ENCODE results near the gene FLYWCH2. TPM values are rescaled to one million over a fixed set of nuclear protein-coding genes. Genes with fewer than 3 reads are reported as not detected.

Gene FLYWCH2
- total RNA-seq, 1 donor from 2014 or later = 30.5 TPM

- Mint-ChIP-seq H3K27ac (ENCODE audit: unreplicated experiment) (peak overlapping the region; percentile 59), H3K36me3 (ENCODE audit: unreplicated experiment) (no peaks in the 10 kb centered on the region), H3K9me3 (ENCODE audit: unreplicated experiment) (peaks cover 3% of the 10 kb centered on the region), H3K4me1 (ENCODE audit: low read depth, unreplicated experiment) (peaks cover 2% of the 10 kb centered on the region), H3K27me3 (ENCODE audit: unreplicated experiment) (no peaks in the 10 kb centered on the region), H3K4me3 (ENCODE audit: unreplicated experiment) (peak overlapping the region; percentile 67)
- peak; percentile 85 for TF ChIP-seq CTCF (IDR thresholded peaks at IDR 0.05; ENCODE audit: partially characterized antibody, unreplicated experiment)
- peak; percentile 71 for DNase-seq
Measured at GRCh38 chr16:2919511-2920255, 36.7 kb downstream of the FLYWCH2 start.

GRCh38 chr16:2923481-2923880 is 40.5 kb downstream of the FLYWCH2 start:
- no peak for DNase-seq
- peaks cover 5% of the 10 kb centered on the region for H3K36me3 Mint-ChIP-seq (ENCODE audit: unreplicated experiment)
- no peak overlapping the region for H3K27ac Mint-ChIP-seq (ENCODE audit: unreplicated experiment)

GRCh38 chr16:2924901-2925755 is 42.1 kb downstream of the FLYWCH2 start:
- no peak for TF ChIP-seq CTCF (IDR thresholded peaks at IDR 0.05; ENCODE audit: partially characterized antibody, unreplicated experiment)
- H3K4me3 Mint-ChIP-seq (ENCODE audit: unreplicated experiment) = peak overlapping the region; percentile 69

More at GRCh38 chr16:2923481-2923880, 40.5 kb downstream of the FLYWCH2 start:
- Mint-ChIP-seq H3K9me3 (ENCODE audit: unreplicated experiment) (peaks cover 4% of the 10 kb centered on the region), H3K4me3 (ENCODE audit: unreplicated experiment) (no peak overlapping the region), H3K27me3 (ENCODE audit: unreplicated experiment) (no peaks in the 10 kb centered on the region), H3K4me1 (ENCODE audit: low read depth, unreplicated experiment) (peaks cover 4% of the 10 kb centered on the region)
- no peak for TF ChIP-seq CTCF (IDR thresholded peaks at IDR 0.05; ENCODE audit: partially characterized antibody, unreplicated experiment)

GRCh38 chr16:2925951-2926649 is 43.1 kb downstream of the FLYWCH2 start:
- no peak for DNase-seq
- H3K4me3 Mint-ChIP-seq (ENCODE audit: unreplicated experiment) = no peak overlapping the region
- H3K36me3 Mint-ChIP-seq (ENCODE audit: unreplicated experiment) = peaks cover 5% of the 10 kb centered on the region
- TF ChIP-seq CTCF (IDR thresholded peaks at IDR 0.05; ENCODE audit: partially characterized antibody, unreplicated experiment) = no peak
- H3K4me1 Mint-ChIP-seq (ENCODE audit: low read depth, unreplicated experiment) = peaks cover 3% of the 10 kb centered on the region
- peaks cover 7% of the 10 kb centered on the region for H3K9me3 Mint-ChIP-seq (ENCODE audit: unreplicated experiment)
- H3K27ac Mint-ChIP-seq (ENCODE audit: unreplicated experiment) = no peak overlapping the region
- H3K27me3 Mint-ChIP-seq (ENCODE audit: unreplicated experiment) = no peaks in the 10 kb centered on the region

More at GRCh38 chr16:2924901-2925755, 42.1 kb downstream of the FLYWCH2 start:
- DNase-seq = peak; percentile 58
- Mint-ChIP-seq H3K27me3 (ENCODE audit: unreplicated experiment) (no peaks in the 10 kb centered on the region), H3K36me3 (ENCODE audit: unreplicated experiment) (peaks cover 5% of the 10 kb centered on the region), H3K4me1 (ENCODE audit: low read depth, unreplicated experiment) (peaks cover 3% of the 10 kb centered on the region), H3K27ac (ENCODE audit: unreplicated experiment) (no peak overlapping the region), H3K9me3 (ENCODE audit: unreplicated experiment) (peaks cover 7% of the 10 kb centered on the region)

Measured in glutamatergic neuron (in vitro differentiated cells).